HepG2 (cell line): ENCODE data around the gene ELN. TPM values are rescaled to one million over a fixed set of nuclear protein-coding genes. Genes with fewer than 3 reads are reported as not detected.

ENCODE experiments used
- ASH2L ChIP-seq: fragments of 300-600, 200-600 bp; sonication (generic); IDR thresholded peaks from 2 replicates; pipeline ENCODE4 v1.7.0; 2017; ENCODE audit warnings: low read depth, mild to moderate bottlenecking, moderate library complexity, mixed read lengths, low read length; ENCODE audit not compliant: insufficient read length
- CC2D1A ChIP-seq: sonication (generic); formaldehyde crosslinking; IDR thresholded peaks from 2 replicates; pipeline ENCODE4 v1.8.1; 2023; ENCODE audit warnings: mild to moderate bottlenecking, missing genetic modification reagents
- DPF2 ChIP-seq: sonication (generic); formaldehyde crosslinking; IDR thresholded peaks from 2 replicates; pipeline ENCODE4 v1.4.0; 2020; ENCODE audit warnings: mild to moderate bottlenecking, low read depth, missing genetic modification reagents, borderline replicate concordance
- IKZF4 ChIP-seq: sonication (generic); formaldehyde crosslinking; IDR thresholded peaks from 2 replicates; pipeline ENCODE4 v1.5.1; 2020; ENCODE audit warnings: borderline replicate concordance, mild to moderate bottlenecking, low read depth, missing genetic modification reagents; ENCODE audit errors: not compliant biosample characterization
- MAX ChIP-seq: IDR thresholded peaks from 2 replicates; pipeline ENCODE4 v1.6.1; 2012; ENCODE audit warnings: inconsistent platforms
- MEIS2 ChIP-seq: sonication (generic); formaldehyde crosslinking; IDR thresholded peaks from 2 replicates; pipeline ENCODE4 v1.9.0; 2021; ENCODE audit warnings: mild to moderate bottlenecking, missing genetic modification reagents
- MZF1 ChIP-seq: sonication (generic); formaldehyde crosslinking; IDR thresholded peaks from 2 replicates; pipeline ENCODE4 v1.8.1; 2023; ENCODE audit warnings: mild to moderate bottlenecking, missing genetic modification reagents, borderline replicate concordance
- PCBP1 ChIP-seq: fragments of 200-400 bp; formaldehyde crosslinking; IDR thresholded peaks from 2 replicates; pipeline ENCODE4 v1.6.1; 2017; ENCODE audit warnings: mild to moderate bottlenecking, low read depth, low read length, borderline replicate concordance
- POGK ChIP-seq: sonication (generic); formaldehyde crosslinking; conservative IDR thresholded peaks from 2 replicates; pipeline ENCODE4 v1.8.0; 2022; ENCODE audit warnings: mild to moderate bottlenecking, moderate library complexity, missing genetic modification reagents
- POLR2A ChIP-seq, 2 experiments: IDR thresholded peaks; 2 replicates each; pipeline ENCODE4 v1.6.1; 2011; ENCODE audit warnings: low read depth in 2 of 2, low read length in 2 of 2, mild to moderate bottlenecking in 1 of 2, moderate library complexity in 1 of 2; ENCODE audit not compliant: insufficient read depth in 1 of 2
- POLR2G ChIP-seq: fragments of 200-400 bp; formaldehyde crosslinking; IDR thresholded peaks from 2 replicates; pipeline ENCODE4 v1.6.1; 2018; ENCODE audit warnings: mild to moderate bottlenecking, low read depth, low read length, moderate library complexity
- RFX3 ChIP-seq: IDR thresholded peaks from 2 replicates; pipeline ENCODE4 v1.6.1; 2016; ENCODE audit warnings: missing biosample characterization, missing genetic modification reagents
- SIX4 ChIP-seq: sonication (generic); formaldehyde crosslinking; IDR thresholded peaks from 2 replicates; pipeline ENCODE4 v1.4.0; 2020; ENCODE audit warnings: missing genetic modification reagents
- SKIL ChIP-seq: sonication (generic); formaldehyde crosslinking; IDR thresholded peaks from 2 replicates; pipeline ENCODE4 v1.8.0; 2022; ENCODE audit warnings: missing genetic modification reagents, mild to moderate bottlenecking, moderate library complexity, borderline replicate concordance
- SMAD9 ChIP-seq: sonication (generic); formaldehyde crosslinking; IDR thresholded peaks from 2 replicates; pipeline ENCODE4 v1.5.1; 2020; ENCODE audit warnings: mild to moderate bottlenecking, missing genetic modification reagents
- TARDBP ChIP-seq: sonication (generic); formaldehyde crosslinking; IDR thresholded peaks from 2 replicates; pipeline ENCODE4 v1.8.0; 2022; ENCODE audit warnings: mild to moderate bottlenecking, missing genetic modification reagents
- TBX3 ChIP-seq: fragments of 450-650 bp; IDR thresholded peaks from 2 replicates; pipeline ENCODE4 v1.6.1; 2017; ENCODE audit warnings: antibody characterized with exemption, mild to moderate bottlenecking, inconsistent platforms, borderline replicate concordance
- XBP1 ChIP-seq: sonication (generic); formaldehyde crosslinking; IDR thresholded peaks from 2 replicates; pipeline ENCODE4 v1.5.0; 2020; ENCODE audit warnings: missing genetic modification reagents
- YY1 ChIP-seq: IDR thresholded peaks from 2 replicates; pipeline ENCODE4 v1.6.1; 2011; ENCODE audit warnings: low read length, low read depth, moderate library complexity, mild to moderate bottlenecking; ENCODE audit not compliant: insufficient read depth, insufficient replicate concordance
- ZBTB7B ChIP-seq: sonication (generic); formaldehyde crosslinking; IDR thresholded peaks from 2 replicates; pipeline ENCODE4 v1.4.0; 2020; ENCODE audit warnings: missing genetic modification reagents
- ZMYM3 ChIP-seq: sonication (generic); formaldehyde crosslinking; IDR thresholded peaks from 2 replicates; pipeline ENCODE4 v1.5.1; 2020; ENCODE audit warnings: mild to moderate bottlenecking, missing genetic modification reagents
- ZNF263 ChIP-seq: sonication (generic); formaldehyde crosslinking; IDR thresholded peaks from 2 replicates; pipeline ENCODE4 v1.4.0; 2020; ENCODE audit warnings: missing genetic modification reagents
- ZNF292 ChIP-seq: sonication (generic); formaldehyde crosslinking; IDR thresholded peaks from 2 replicates; pipeline ENCODE4 v1.8.1; 2022; ENCODE audit warnings: mild to moderate bottlenecking, low read depth, missing genetic modification reagents, borderline replicate concordance
- ZNF33A ChIP-seq: sonication (generic); formaldehyde crosslinking; IDR thresholded peaks from 2 replicates; pipeline ENCODE4 v1.5.1; 2020; ENCODE audit warnings: missing genetic modification reagents, mild to moderate bottlenecking, moderate library complexity, borderline replicate concordance
- ZNF598 ChIP-seq: sonication (generic); formaldehyde crosslinking; IDR thresholded peaks from 2 replicates; pipeline ENCODE4 v1.5.1; 2020; ENCODE audit warnings: mild to moderate bottlenecking, missing genetic modification reagents, borderline replicate concordance
- ZNF605 ChIP-seq: sonication (generic); formaldehyde crosslinking; IDR thresholded peaks from 2 replicates; pipeline ENCODE4 v1.8.0; 2022; ENCODE audit warnings: mild to moderate bottlenecking, missing genetic modification reagents
- ZNF614 ChIP-seq: IDR thresholded peaks from 2 replicates; pipeline ENCODE4 v1.6.1; 2018; ENCODE audit warnings: missing biosample characterization, missing genetic modification reagents, inconsistent platforms, borderline replicate concordance
- ZNF761 ChIP-seq: sonication (generic); formaldehyde crosslinking; conservative IDR thresholded peaks from 2 replicates; pipeline ENCODE4 v1.4.0; 2020; ENCODE audit warnings: mild to moderate bottlenecking, missing genetic modification reagents
- polyA plus RNA-seq, 8 experiments: library from polyadenylated mRNA; depleted of rRNA in 3 of 8; stranded (reverse) in 7 of 8; unstranded in 1 of 8; fragments of >200 nt; fragmentation: Illumina TruSeq in 4 of 8; extraction: Trizol in 4 of 8; gene quantifications; 2 replicates each; pipeline versions ENCODE4 v1.2.1 to v1.2.3, GENCODE V29; 2011 to 2016; ENCODE audit warnings: low read depth in 4 of 8, missing spikeins in 1 of 8, mixed read lengths in 1 of 8; ENCODE audit not compliant: insufficient read depth in 1 of 8
- total RNA-seq, 5 experiments: library from RNA; depleted of rRNA; stranded (reverse); fragments of >200 nt; fragmentation: Illumina TruSeq; extraction: Trizol; gene quantifications; 2 replicates each; pipeline ENCODE4 v1.2.3, GENCODE V29; 2016; ENCODE audit warnings: low read depth in 1 of 5

ELN gene
- total and polyA plus RNA-seq, 2 of the 13 experiments (the other 11 are each of a cell fraction or from before 2014, with no cell fraction given): 0.15 to 0.37 TPM

DNA sequence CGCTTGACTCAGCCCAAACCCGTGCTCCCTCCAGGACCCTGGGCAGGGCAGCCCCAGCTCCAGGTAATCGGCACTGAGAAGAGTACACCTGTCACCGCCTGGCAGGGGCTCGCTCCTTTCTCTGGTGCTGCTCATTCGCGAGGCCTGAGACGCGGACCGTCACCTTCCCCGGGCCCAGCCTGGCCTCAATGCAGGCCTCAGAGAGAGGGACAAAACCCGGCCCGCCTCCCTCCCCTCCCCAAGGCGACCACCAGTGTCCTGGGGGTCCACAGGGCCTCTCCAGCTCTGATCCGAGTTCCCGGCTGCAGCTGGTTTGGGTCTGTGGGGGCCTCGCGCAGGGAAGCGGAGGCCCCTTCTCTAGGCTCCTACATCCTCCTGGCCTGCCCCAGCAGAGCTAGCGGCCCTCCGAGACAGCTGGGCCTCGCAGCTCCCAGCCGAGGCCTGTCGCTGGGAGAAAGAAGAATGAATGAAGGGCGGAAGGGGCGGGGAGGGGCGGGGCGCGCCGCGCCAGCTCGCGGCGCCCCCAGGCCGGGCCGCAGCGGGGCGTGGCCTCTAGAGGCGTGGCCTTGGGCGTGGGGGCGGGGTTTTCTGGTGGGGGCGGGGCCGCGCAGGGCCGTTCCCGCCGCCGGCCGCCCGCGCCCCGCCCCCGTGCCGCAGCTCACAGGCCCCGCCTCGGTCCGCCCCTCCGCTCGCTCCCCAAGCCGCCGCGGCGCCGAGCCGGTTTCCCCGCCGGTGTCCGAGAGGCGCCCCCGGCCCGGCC lies 55.3 kb downstream of the ELN start, which contains the start of gene LIMK1 (continued):
- TF ChIP-seq SKIL: no peak
- peak; percentile 26 for TF ChIP-seq YY1
- no peak for TF ChIP-seq ASH2L
- TF ChIP-seq POLR2A (IDR thresholded peaks at IDR 0.05; ENCODE audit: insufficient read depth in 1 of 2, low read depth in 2 of 2, low read length in 2 of 2): peak in 1 of 2 experiments; percentile 45; a peak in 1 of 4 replicates
- TF ChIP-seq SIX4 (CRISPR knock-in tag): no peak
- TF ChIP-seq ZNF614 (CRISPR knock-in tag): no peak
- 0 out of 2 replicates have a peak, but pooled peaks have one; percentile 21 for TF ChIP-seq ZBTB7B (CRISPR knock-in tag)
- TF ChIP-seq ZNF33A (CRISPR knock-in tag): no peak
- no peak for TF ChIP-seq ZMYM3 (CRISPR knock-in tag)
- TF ChIP-seq POLR2G: peak; percentile 62
- TF ChIP-seq DPF2: no peak
- no peak for TF ChIP-seq ZNF598 (CRISPR knock-in tag)
- no peak for TF ChIP-seq TARDBP (CRISPR knock-in tag)
- peak; percentile 34; the same call in 1 of the 2 replicates for TF ChIP-seq MAX
- TF ChIP-seq MZF1 (CRISPR knock-in tag): no peak
- no peak for TF ChIP-seq SMAD9
- TF ChIP-seq ZNF263 (CRISPR knock-in tag): peak; percentile 55; the same call in 1 of the 2 replicates
- TF ChIP-seq TBX3: no peak
- TF ChIP-seq ZNF605 (CRISPR knock-in tag): peak; percentile 48; the same call in 1 of the 2 replicates
- TF ChIP-seq PCBP1: no peak
- TF ChIP-seq POGK: no peak
- TF ChIP-seq ZNF761 (CRISPR knock-in tag): no peak
- TF ChIP-seq XBP1 (CRISPR knock-in tag): no peak
- no peak for TF ChIP-seq MEIS2 (CRISPR knock-in tag)
- TF ChIP-seq CC2D1A (CRISPR knock-in tag): no peak
- no peak for TF ChIP-seq ZNF292
- TF ChIP-seq RFX3 (CRISPR knock-in tag): no peak
- no peak for TF ChIP-seq IKZF4
